Measurements from ENCODE around the gene PACSIN1.

PACSIN1 gene

GRCh38 chr6:34537922-34538550 lies 72.2 kb downstream of the PACSIN1 start:
- Histone ChIP-seq H4K20me1 (ENCODE audit: insufficient read depth, low read length) (no peaks in the 10 kb centered on the region), H3K9me3 (ENCODE audit: insufficient read depth, low read length) (no peaks in the 10 kb centered on the region), H3K27ac (ENCODE audit: low read length) (no peak overlapping the region), H2AFZ (ENCODE audit: low read depth, low read length) (no peak overlapping the region), H3K4me3 (ENCODE audit: low read length) (no peak overlapping the region), H3K27me3 (ENCODE audit: low read depth, low read length) (no peaks in the 10 kb centered on the region), H3K4me2 (ENCODE audit: low read length) (no peak overlapping the region), H3K36me3 (replicated peaks; ENCODE audit: low read depth, low read length) (no peaks in the 10 kb centered on the region), H3K79me2 (ENCODE audit: low read length) (no peaks in the 10 kb centered on the region), H3K9ac (ENCODE audit: low read length) (no peak overlapping the region), H3K4me1 (ENCODE audit: low read length) (no peaks in the 10 kb centered on the region)
- TF ChIP-seq EZH2phosphoT487 (IDR thresholded peaks at IDR 0.05; ENCODE audit: low read depth) (no peak), CTCF (IDR thresholded peaks at IDR 0.05; ENCODE audit: low read depth, low read length) (no peak)

- H3K27ac ChIP-seq (ENCODE audit: low read length): no peak overlapping the region
- H3K79me2 ChIP-seq (ENCODE audit: low read length): no peaks in the 10 kb centered on the region
- H3K9me3 ChIP-seq (ENCODE audit: insufficient read depth, low read length): no peaks in the 10 kb centered on the region
- H2AFZ ChIP-seq (ENCODE audit: low read depth, low read length): no peak overlapping the region
- no peaks in the 10 kb centered on the region for H3K4me1 ChIP-seq (ENCODE audit: low read length)
- TF ChIP-seq EZH2phosphoT487 (IDR thresholded peaks at IDR 0.05; ENCODE audit: low read depth) (no peak), CTCF (IDR thresholded peaks at IDR 0.05; ENCODE audit: low read depth, low read length) (no peak)
- no peak overlapping the region for H3K4me2 ChIP-seq (ENCODE audit: low read length)
- H3K36me3 ChIP-seq (replicated peaks; ENCODE audit: low read depth, low read length): no peaks in the 10 kb centered on the region
- H3K9ac ChIP-seq (ENCODE audit: low read length): no peak overlapping the region
- no peak overlapping the region for H3K4me3 ChIP-seq (ENCODE audit: low read length)
- H4K20me1 ChIP-seq (ENCODE audit: insufficient read depth, low read length): no peaks in the 10 kb centered on the region
- no peaks in the 10 kb centered on the region for H3K27me3 ChIP-seq (ENCODE audit: low read depth, low read length)
These were observed 72.7 kb downstream of the PACSIN1 start for GRCh38 chr6:34538581-34538980.

GRCh38 chr6:34539181-34539580 lies 73.3 kb downstream of the PACSIN1 start:
- no peaks in the 10 kb centered on the region for H3K27me3 ChIP-seq (ENCODE audit: low read depth, low read length)
- no peaks in the 10 kb centered on the region for H3K79me2 ChIP-seq (ENCODE audit: low read length)
- H4K20me1 ChIP-seq (ENCODE audit: insufficient read depth, low read length): no peaks in the 10 kb centered on the region
- H3K27ac ChIP-seq (ENCODE audit: low read length): no peak overlapping the region
- H3K4me1 ChIP-seq (ENCODE audit: low read length): no peaks in the 10 kb centered on the region
- no peaks in the 10 kb centered on the region for H3K9me3 ChIP-seq (ENCODE audit: insufficient read depth, low read length)
- no peak overlapping the region for H3K4me3 ChIP-seq (ENCODE audit: low read length)
- H3K9ac ChIP-seq (ENCODE audit: low read length): no peak overlapping the region
- H3K36me3 ChIP-seq (replicated peaks; ENCODE audit: low read depth, low read length): no peaks in the 10 kb centered on the region
- H3K4me2 ChIP-seq (ENCODE audit: low read length): no peak overlapping the region
- no peak for TF ChIP-seq EZH2phosphoT487 (IDR thresholded peaks at IDR 0.05; ENCODE audit: low read depth)
- no peak for TF ChIP-seq CTCF (IDR thresholded peaks at IDR 0.05; ENCODE audit: low read depth, low read length)
- no peak overlapping the region for H2AFZ ChIP-seq (ENCODE audit: low read depth, low read length)

GRCh38 chr6:34540222-34540621 lies 74.3 kb downstream of the PACSIN1 start:
- H3K36me3 ChIP-seq (replicated peaks; ENCODE audit: low read depth, low read length): no peaks in the 10 kb centered on the region
- H3K4me3 ChIP-seq (ENCODE audit: low read length): no peak overlapping the region
- no peaks in the 10 kb centered on the region for H4K20me1 ChIP-seq (ENCODE audit: insufficient read depth, low read length)
- no peaks in the 10 kb centered on the region for H3K27me3 ChIP-seq (ENCODE audit: low read depth, low read length)
- TF ChIP-seq EZH2phosphoT487 (IDR thresholded peaks at IDR 0.05; ENCODE audit: low read depth) (no peak), CTCF (IDR thresholded peaks at IDR 0.05; ENCODE audit: low read depth, low read length) (no peak)
- no peaks in the 10 kb centered on the region for H3K4me1 ChIP-seq (ENCODE audit: low read length)
- no peak overlapping the region for H2AFZ ChIP-seq (ENCODE audit: low read depth, low read length)
- no peak overlapping the region for H3K27ac ChIP-seq (ENCODE audit: low read length)
- H3K9ac ChIP-seq (ENCODE audit: low read length): no peak overlapping the region
- H3K9me3 ChIP-seq (ENCODE audit: insufficient read depth, low read length): no peaks in the 10 kb centered on the region
- no peaks in the 10 kb centered on the region for H3K79me2 ChIP-seq (ENCODE audit: low read length)
- H3K4me2 ChIP-seq (ENCODE audit: low read length): no peak overlapping the region
